Mesenchymal stem cell (in vitro differentiated cells and primary cell): ENCODE measurements around the gene PROX1.

Source experiments
- DNase-seq: peaks from one replicate; pipeline ENCODE4 v3.0.0-alpha.2; 2013
- H2AFZ ChIP-seq: one replicate; pipeline ENCODE4 v1.6.1; 2013; ENCODE audit warnings: low read depth, mild to moderate bottlenecking, control low read depth, inconsistent platforms, low read length, moderate library complexity
- H2AK5ac ChIP-seq: 2 replicates; pipeline ENCODE4 v1.6.1; 2013; ENCODE audit warnings: low read length, moderate library complexity, mild to moderate bottlenecking, inconsistent platforms; ENCODE audit not compliant: severe bottlenecking
- H2BK120ac ChIP-seq: one replicate; pipeline ENCODE4 v1.6.1; 2013; ENCODE audit warnings: low read depth, mild to moderate bottlenecking, inconsistent platforms, low read length, moderate library complexity
- H2BK12ac ChIP-seq, 2 experiments: one replicate each; pipeline ENCODE4 v1.6.1; 2013; ENCODE audit warnings: inconsistent platforms in 2 of 2, low read length in 2 of 2, mild to moderate bottlenecking in 2 of 2, moderate library complexity in 2 of 2, control low read depth in 1 of 2
- H2BK15ac ChIP-seq: one replicate; pipeline ENCODE4 v1.6.1; 2013; ENCODE audit warnings: mild to moderate bottlenecking, low read depth, inconsistent platforms; ENCODE audit not compliant: poor library complexity, severe bottlenecking
- H2BK5ac ChIP-seq: 2 replicates; pipeline ENCODE4 v1.6.1; 2013; ENCODE audit warnings: low read depth, mild to moderate bottlenecking, low read length, control low read depth, inconsistent platforms; ENCODE audit not compliant: poor library complexity, severe bottlenecking
- H3K14ac ChIP-seq, 2 experiments: one replicate each; pipeline ENCODE4 v1.6.1; 2013; ENCODE audit warnings: inconsistent platforms in 2 of 2, low read length in 2 of 2, control low read depth in 1 of 2, mild to moderate bottlenecking in 1 of 2, moderate library complexity in 1 of 2
- H3K18ac ChIP-seq, 2 experiments: one replicate each; pipeline ENCODE4 v1.6.1; 2013; ENCODE audit warnings: inconsistent platforms in 2 of 2, low read length in 2 of 2, control low read depth in 1 of 2, low read depth in 1 of 2, mild to moderate bottlenecking in 1 of 2
- H3K23ac ChIP-seq, 2 experiments: one replicate each; pipeline ENCODE4 v1.6.1; 2013; ENCODE audit warnings: inconsistent platforms in 2 of 2, low read length in 2 of 2, mild to moderate bottlenecking in 2 of 2, moderate library complexity in 2 of 2, control low read depth in 1 of 2
- H3K27ac ChIP-seq: 2 replicates; pipeline ENCODE4 v1.5.1; 2013; ENCODE audit warnings: mild to moderate bottlenecking, moderate library complexity, low read length, control low read depth, inconsistent platforms; ENCODE audit not compliant: poor library complexity, severe bottlenecking
- H3K27me3 ChIP-seq, 2 experiments: 2 replicates each; pipeline versions ENCODE4 v1.6.1 to v1.7.0; 2013; ENCODE audit warnings: low read length in 2 of 2, mild to moderate bottlenecking in 2 of 2, moderate library complexity in 2 of 2, control low read depth in 1 of 2, inconsistent platforms in 1 of 2; ENCODE audit not compliant: control insufficient read depth in 1 of 2, insufficient read depth in 1 of 2
- H3K36me3 ChIP-seq, 2 experiments: 2 replicates each; pipeline versions ENCODE4 v1.6.1 to v1.7.0; 2013; ENCODE audit warnings: low read length in 2 of 2, control low read depth in 1 of 2, inconsistent platforms in 1 of 2, low read depth in 1 of 2, mild to moderate bottlenecking in 1 of 2; ENCODE audit not compliant: insufficient read depth in 2 of 2, control insufficient read depth in 1 of 2
- H3K4ac ChIP-seq, 2 experiments: one replicate each; pipeline ENCODE4 v1.6.1; 2013; ENCODE audit warnings: inconsistent platforms in 2 of 2, low read length in 2 of 2, mild to moderate bottlenecking in 2 of 2, moderate library complexity in 2 of 2, control low read depth in 1 of 2, low read depth in 1 of 2
- H3K4me1 ChIP-seq: 2 replicates; pipeline ENCODE4 v1.6.1; 2013; ENCODE audit warnings: low read depth, low read length, control low read depth; ENCODE audit not compliant: control insufficient read depth, insufficient read depth
- H3K4me2 ChIP-seq: 2 replicates; pipeline ENCODE4 v1.6.1; 2013; ENCODE audit warnings: low read length, mild to moderate bottlenecking, inconsistent platforms; ENCODE audit not compliant: poor library complexity, severe bottlenecking
- H3K4me3 ChIP-seq, 2 experiments: 2 replicates each; pipeline versions ENCODE4 v1.5.1 to v1.7.0; 2013; ENCODE audit warnings: low read length in 2 of 2, mild to moderate bottlenecking in 2 of 2, control low read depth in 1 of 2, low read depth in 1 of 2; ENCODE audit not compliant: insufficient read depth in 1 of 2
- H3K79me1 ChIP-seq: replicated peaks from 2 replicates; pipeline ENCODE4 v1.6.1; 2013; ENCODE audit warnings: mild to moderate bottlenecking, control low read depth, low read length, inconsistent platforms; ENCODE audit not compliant: poor library complexity, severe bottlenecking
- H3K9ac ChIP-seq: 2 replicates; pipeline ENCODE4 v1.7.0; 2013; ENCODE audit warnings: mild to moderate bottlenecking, low read length, moderate library complexity
- H3K9me3 ChIP-seq: 2 replicates; pipeline ENCODE4 v1.7.0; 2013; ENCODE audit warnings: mild to moderate bottlenecking, low read length; ENCODE audit not compliant: control insufficient read depth
- H4K8ac ChIP-seq: one replicate; pipeline ENCODE4 v1.6.1; 2013; ENCODE audit warnings: inconsistent platforms, mild to moderate bottlenecking, low read length, moderate library complexity
- H4K91ac ChIP-seq: one replicate; pipeline ENCODE4 v1.6.1; 2013; ENCODE audit warnings: mild to moderate bottlenecking, low read length, inconsistent platforms
- WGBS: methylation state at CpG from one replicate; pipeline ENCODE4 v1.1.7; 2013; ENCODE audit warnings: mixed read lengths; 5-methylcytosine and 5-hydroxymethylcytosine counted together

PROX1 gene

GRCh38 chr1:214004014-214004413, 16.2 kb downstream of the PROX1 start:
- Histone ChIP-seq H2BK5ac (no peak overlapping the region), H3K9ac (no peak overlapping the region)
- 26% methylated on average over 2 of the region's 2 CpGs for WGBS

GRCh38 chr1:214004795-214005194, 17.0 kb downstream of the PROX1 start:
- Histone ChIP-seq H3K9ac (no peak overlapping the region), H2AFZ (no peak overlapping the region), H4K8ac (no peak overlapping the region), H3K36me3 (no peaks in the 10 kb centered on the region), H2BK120ac (no peak overlapping the region), H3K9me3 (no peaks in the 10 kb centered on the region), H4K91ac (no peak overlapping the region), H3K27me3 (no peaks in the 10 kb centered on the region), H3K18ac (no peak overlapping the region), H2BK12ac (no peak overlapping the region), H3K4me2 (no peak overlapping the region), H3K4ac (no peak overlapping the region), H3K23ac (no peak overlapping the region), H3K14ac (no peak overlapping the region), H2BK15ac (no peak overlapping the region), H3K27ac (no peak overlapping the region), H2BK5ac (no peak overlapping the region), H2AK5ac (no peak overlapping the region), H3K79me1 (no peaks in the 10 kb centered on the region), H3K4me3 (no peak overlapping the region), H3K4me1 (no peaks in the 10 kb centered on the region)
- WGBS = 67% methylated on average over 1 of the region's 4 CpGs
- no peak for DNase-seq

More at GRCh38 chr1:214004014-214004413, 16.2 kb downstream of the PROX1 start:
- no peak overlapping the region for H3K4ac ChIP-seq
- no peak overlapping the region for H2BK120ac ChIP-seq
- no peaks in the 10 kb centered on the region for H3K36me3 ChIP-seq
- H3K4me3 ChIP-seq = no peak overlapping the region
- H3K23ac ChIP-seq = no peak overlapping the region
- H3K14ac ChIP-seq = no peak overlapping the region
- H2BK12ac ChIP-seq = no peak overlapping the region
- no peak overlapping the region for H4K8ac ChIP-seq
- no peak for DNase-seq
- no peak overlapping the region for H4K91ac ChIP-seq
- no peak overlapping the region for H2AK5ac ChIP-seq
- H3K79me1 ChIP-seq = no peaks in the 10 kb centered on the region
- H3K18ac ChIP-seq = no peak overlapping the region
- H3K4me2 ChIP-seq = no peak overlapping the region
- no peaks in the 10 kb centered on the region for H3K27me3 ChIP-seq
- H3K27ac ChIP-seq = no peak overlapping the region
- H3K4me1 ChIP-seq = no peaks in the 10 kb centered on the region
- no peak overlapping the region for H2AFZ ChIP-seq
- no peak overlapping the region for H2BK15ac ChIP-seq
- H3K9me3 ChIP-seq = no peaks in the 10 kb centered on the region

- no peak overlapping the region for H4K8ac ChIP-seq
- H2BK15ac ChIP-seq = no peak overlapping the region
- no peak overlapping the region for H2AK5ac ChIP-seq
- H3K79me1 ChIP-seq = no peaks in the 10 kb centered on the region
- no peak overlapping the region for H3K27ac ChIP-seq
- WGBS = 100% methylated on average over 1 of the region's 3 CpGs
- H3K23ac ChIP-seq = no peak overlapping the region
- no peak overlapping the region for H3K18ac ChIP-seq
- H4K91ac ChIP-seq = no peak overlapping the region
- H3K36me3 ChIP-seq = no peaks in the 10 kb centered on the region
- no peak overlapping the region for H3K4ac ChIP-seq
- no peak overlapping the region for H2BK120ac ChIP-seq
- H3K4me2 ChIP-seq = no peak overlapping the region
- H2AFZ ChIP-seq = no peak overlapping the region
- no peak for DNase-seq
- H3K4me1 ChIP-seq = no peaks in the 10 kb centered on the region
- H2BK12ac ChIP-seq = no peak overlapping the region
- H3K9ac ChIP-seq = no peak overlapping the region
- H3K27me3 ChIP-seq = no peaks in the 10 kb centered on the region
- no peak overlapping the region for H3K4me3 ChIP-seq
- no peak overlapping the region for H3K14ac ChIP-seq
- H3K9me3 ChIP-seq = no peaks in the 10 kb centered on the region
- H2BK5ac ChIP-seq = no peak overlapping the region
Observed at GRCh38 chr1:214005708-214006107, 17.9 kb downstream of the PROX1 start.

GRCh38 chr1:214006845-214007244, 19.1 kb downstream of the PROX1 start:
- H4K8ac ChIP-seq = no peak overlapping the region
- H3K14ac ChIP-seq = no peak overlapping the region
- H3K9ac ChIP-seq = no peak overlapping the region
- H3K4me2 ChIP-seq = no peak overlapping the region
- no peak overlapping the region for H3K27ac ChIP-seq
- no peak overlapping the region for H2AK5ac ChIP-seq
- no peaks in the 10 kb centered on the region for H3K79me1 ChIP-seq
- H3K9me3 ChIP-seq = no peaks in the 10 kb centered on the region
- H3K4me3 ChIP-seq = no peak overlapping the region
- no peak overlapping the region for H2BK15ac ChIP-seq
- no peaks in the 10 kb centered on the region for H3K4me1 ChIP-seq
- 67% methylated on average over 1 of the region's 3 CpGs for WGBS
- H3K23ac ChIP-seq = no peak overlapping the region
- no peak overlapping the region for H2AFZ ChIP-seq
- no peak overlapping the region for H4K91ac ChIP-seq
- H3K4ac ChIP-seq = no peak overlapping the region
- H3K18ac ChIP-seq = no peak overlapping the region
- H3K27me3 ChIP-seq = no peaks in the 10 kb centered on the region
- no peaks in the 10 kb centered on the region for H3K36me3 ChIP-seq
- DNase-seq = no peak
- H2BK120ac ChIP-seq = no peak overlapping the region
- H2BK5ac ChIP-seq = no peak overlapping the region
- H2BK12ac ChIP-seq = no peak overlapping the region
